Omental fat pad (tissue), 4 donors: ENCODE measurements around the gene LIPC. TPM values are rescaled to one million over a fixed set of nuclear protein-coding genes. Genes with fewer than 3 reads are reported as not detected.

Experiments
- ATAC-seq: fragments of 150-250 bp; one replicate; pipeline ENCODE4 v1.9.1; 2016; ENCODE audit warnings: mild to moderate bottlenecking, moderate library complexity; ENCODE audit not compliant: low FRiP score
- DNase-seq: peaks from one replicate; pipeline ENCODE4 v3.0.0-alpha.2; 2019; ENCODE audit warnings: low spot score
- CTCF ChIP-seq, 3 donors: fragments of 450-650 bp; IDR thresholded peaks; one replicate each; pipeline ENCODE4 v1.5.1; 2016 to 2017; ENCODE audit warnings: antibody characterized with exemption in 3 of 3, mild to moderate bottlenecking in 3 of 3, moderate library complexity in 2 of 3
- total RNA-seq, 4 donors: library from RNA; depleted of rRNA; stranded (reverse); fragments of >200 nt; gene quantifications; one replicate each; pipeline ENCODE4 v1.1.0, GENCODE V29; 2016

Gene LIPC
- total RNA-seq, 4 donors from 2014 or later, result 0.46 TPM; not detected in 3

GRCh38 chr15:58526647-58527192 is 94.9 kb downstream of the LIPC start:
- no peak for TF ChIP-seq CTCF (IDR thresholded peaks at IDR 0.05)
- DNase-seq (no peak), ATAC-seq (no peak)

GRCh38 chr15:58527573-58528187 is 95.9 kb downstream of the LIPC start:
- TF ChIP-seq CTCF (IDR thresholded peaks at IDR 0.05), result no peak
- DNase-seq (no peak), ATAC-seq (no peak)

DNA sequence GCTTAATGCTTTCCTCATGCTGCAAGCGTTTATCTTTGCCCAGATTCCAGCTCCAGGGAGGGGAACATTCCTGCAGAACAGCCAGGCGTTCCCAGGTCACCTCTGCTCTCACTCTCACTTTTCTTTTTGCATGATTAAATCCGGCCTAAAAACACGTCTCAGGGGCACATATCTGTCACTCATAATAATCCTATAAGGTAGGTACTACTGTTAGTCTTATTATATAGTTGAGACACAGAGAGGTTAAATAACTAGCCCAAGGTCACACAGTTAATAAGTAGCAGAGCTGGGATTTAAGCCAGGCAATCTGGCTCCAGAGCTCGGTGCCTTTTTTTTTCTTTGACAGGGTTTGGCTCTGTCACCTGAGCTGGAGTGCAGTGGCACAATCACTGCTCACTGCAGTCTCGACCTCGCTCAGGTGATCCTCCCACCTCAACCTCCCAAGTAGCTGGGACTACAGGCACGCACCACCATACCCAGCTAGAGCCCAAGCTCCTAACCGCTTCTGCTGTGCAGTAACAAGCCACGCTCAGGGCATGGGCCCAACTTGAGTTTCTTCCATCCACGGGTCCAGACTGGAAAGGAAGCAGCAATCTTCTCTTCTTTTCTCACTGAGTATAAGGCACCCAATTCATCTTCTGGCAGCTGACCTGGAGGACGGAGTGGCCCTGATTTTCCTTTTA is 96.5 kb downstream of the LIPC start:
- TF ChIP-seq CTCF (IDR thresholded peaks at IDR 0.05), result no peak
- DNase-seq (no peak), ATAC-seq (no peak)

DNA sequence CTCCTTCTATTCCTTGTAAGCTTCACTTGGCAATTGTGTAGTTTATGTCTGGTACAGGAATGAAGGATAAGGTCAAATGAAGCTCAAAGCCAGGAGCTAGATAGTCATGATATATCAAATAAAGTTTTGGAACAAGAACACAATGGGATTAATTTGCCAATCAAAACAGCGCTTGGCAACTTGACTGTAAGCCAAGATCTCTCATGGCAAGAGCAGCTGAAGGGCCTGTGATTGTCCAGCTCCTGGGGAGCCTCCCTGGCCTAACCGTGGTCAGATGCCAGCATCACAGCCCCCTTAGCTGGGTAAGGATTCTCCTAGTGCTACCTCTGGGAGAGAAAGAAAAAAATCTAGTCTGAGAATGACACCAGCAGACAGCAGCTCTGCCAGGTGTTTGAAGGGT is 97.2 kb downstream of the LIPC start:
- no peak for TF ChIP-seq CTCF (IDR thresholded peaks at IDR 0.05)
- no peak for ATAC-seq
- no peak for DNase-seq

DNA sequence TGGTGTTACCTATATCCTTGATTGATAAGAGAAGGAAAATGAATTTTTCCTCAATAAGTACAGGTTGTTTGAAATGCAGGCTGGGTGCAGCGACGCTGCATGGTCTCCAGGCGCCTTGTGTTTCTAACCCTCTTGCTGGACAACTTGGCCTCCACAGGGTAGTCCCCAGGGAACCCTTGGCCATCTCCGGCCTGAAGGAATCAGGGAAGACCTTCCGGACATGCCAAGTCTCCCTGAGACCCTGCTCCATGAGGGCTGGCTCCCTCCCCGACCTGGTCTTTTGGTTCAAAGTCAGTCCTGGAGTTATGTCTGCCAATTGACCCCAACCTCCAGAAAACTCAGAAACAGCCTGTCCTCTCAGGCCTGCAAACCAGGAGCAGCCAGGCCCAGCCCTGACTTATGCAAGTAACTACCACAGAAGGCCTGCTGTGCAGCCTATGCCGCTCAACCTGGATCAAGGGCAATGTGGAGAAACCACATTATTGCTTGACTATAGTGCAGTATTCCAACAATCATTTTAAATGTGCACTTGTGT is 98.3 kb downstream of the LIPC start:
- DNase-seq (no peak), ATAC-seq (no peak)
- TF ChIP-seq CTCF (IDR thresholded peaks at IDR 0.05), result no peak

GRCh38 chr15:58532126-58532525 is 100.3 kb downstream of the LIPC start:
- ATAC-seq, result no peak
- no peak for DNase-seq
- TF ChIP-seq CTCF (IDR thresholded peaks at IDR 0.05), result no peak
